GM21447 (cell line): ENCODE data around the gene ADCY9.
"Not testable (repeated sequence)": the region's sequence is repeated elsewhere in the genome, so short reads cannot be mapped to it uniquely, and the experiment has no call there.

Experiments
- ATAC-seq: cut with Tn5 transposase; IDR thresholded peaks from one replicate; pipeline ENCODE4 v1.9.1; 2021; ENCODE audit not compliant: unreplicated experiment

ADCY9 gene

DNA sequence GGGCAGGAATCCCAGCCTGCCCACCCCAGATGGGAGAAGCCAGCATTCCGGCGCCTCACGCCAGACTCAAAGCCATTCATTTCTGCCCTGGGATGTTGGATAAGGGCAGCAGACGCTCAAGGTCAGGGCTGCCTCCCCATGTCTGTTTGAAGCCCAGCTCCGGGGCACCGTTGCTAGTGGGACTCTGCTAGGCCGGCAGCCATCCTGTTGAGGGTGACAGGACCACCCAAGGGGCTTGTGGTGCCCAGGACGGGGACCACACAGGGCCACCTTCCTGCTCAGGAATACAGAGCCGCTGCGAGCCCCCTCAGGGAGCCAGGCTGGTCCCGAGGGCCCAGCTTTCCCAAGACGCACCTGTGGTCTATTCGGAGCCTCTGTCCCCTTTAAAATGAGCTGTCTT, 134.0 kb downstream of the ADCY9 start:
- ATAC-seq, result no peak

DNA sequence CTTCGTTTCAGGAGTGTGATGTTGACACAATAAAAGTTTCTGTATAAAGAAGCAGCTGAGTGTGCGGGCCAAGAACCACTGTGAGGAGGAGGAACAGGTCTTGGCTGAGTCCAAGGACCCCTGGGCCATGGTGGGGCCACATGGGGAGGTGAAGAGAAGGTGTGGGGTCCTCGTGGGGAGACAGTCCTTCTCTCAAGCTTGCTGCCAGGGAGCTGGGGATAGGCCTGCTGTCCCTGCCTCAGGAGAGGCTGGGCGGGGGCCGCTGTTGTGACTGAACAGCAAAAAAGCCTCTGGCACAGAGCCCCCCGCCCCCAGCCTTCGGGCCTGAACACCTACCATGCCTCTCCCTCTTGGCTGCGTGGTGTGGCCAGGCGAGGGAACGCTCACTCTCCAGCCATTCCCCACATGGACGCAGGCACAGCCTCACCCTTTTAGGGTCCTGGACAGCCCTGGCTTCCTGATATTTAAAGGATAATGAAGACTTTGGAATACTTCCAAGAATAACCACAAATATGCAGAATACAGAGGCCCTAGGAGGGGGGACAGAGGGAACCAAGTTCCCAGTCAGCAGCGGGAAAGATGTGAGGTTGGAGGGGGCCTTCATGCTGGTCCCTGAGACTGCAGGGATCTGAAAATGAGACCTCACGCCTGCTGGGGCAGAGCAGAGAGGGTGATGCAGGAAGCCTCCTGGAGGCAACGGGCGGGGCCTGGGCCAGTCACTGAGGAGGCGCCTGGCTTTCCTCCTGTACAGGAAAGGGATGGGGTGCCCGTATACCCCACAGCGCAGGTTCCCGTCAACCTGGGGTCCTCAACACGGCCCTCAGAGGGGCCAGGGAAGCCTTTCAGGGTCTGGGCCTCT, 135.8 kb downstream of the ADCY9 start:
- no peak for ATAC-seq

DNA sequence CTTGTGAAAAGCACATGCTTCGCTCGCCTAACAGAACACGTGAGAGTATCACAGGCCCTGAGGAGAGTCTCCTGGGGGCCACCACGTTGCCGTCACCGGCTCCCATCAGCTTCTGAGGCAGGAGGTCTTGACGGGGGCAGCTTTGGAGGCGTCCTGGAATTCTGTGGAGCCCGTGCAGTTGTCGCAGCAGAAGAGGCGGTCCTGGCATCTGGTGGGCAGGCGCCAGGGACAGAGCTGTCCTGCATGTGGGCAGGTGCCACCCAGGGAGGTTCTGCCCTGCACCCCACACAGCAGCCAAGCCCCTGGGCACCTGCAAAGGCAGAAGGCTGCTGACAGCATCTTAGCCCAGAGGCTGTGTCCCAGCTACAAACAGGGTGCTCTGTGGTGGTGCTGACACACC, 136.7 kb downstream of the ADCY9 start:
- ATAC-seq, result no peak

DNA sequence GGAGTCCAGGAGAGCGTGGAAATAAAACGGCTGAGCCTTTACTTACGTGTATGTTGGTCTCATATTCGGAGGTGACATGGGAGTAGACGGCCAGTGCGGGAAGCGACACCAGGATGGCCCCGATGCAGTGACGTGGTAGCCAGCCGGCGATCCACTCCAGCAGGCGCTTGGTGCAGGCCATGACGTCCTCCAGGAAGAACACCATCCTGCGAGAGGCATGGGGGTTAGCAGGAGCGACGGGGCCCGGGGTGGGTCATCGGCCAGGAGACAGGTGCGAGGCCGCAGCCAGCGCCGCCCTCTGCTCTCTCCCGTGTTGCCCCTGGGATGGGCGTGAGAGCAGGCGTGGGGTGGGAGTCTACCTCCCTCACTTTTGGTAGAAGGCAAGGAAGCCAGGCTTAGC, 137.2 kb downstream of the ADCY9 start:
- no peak for ATAC-seq

DNA sequence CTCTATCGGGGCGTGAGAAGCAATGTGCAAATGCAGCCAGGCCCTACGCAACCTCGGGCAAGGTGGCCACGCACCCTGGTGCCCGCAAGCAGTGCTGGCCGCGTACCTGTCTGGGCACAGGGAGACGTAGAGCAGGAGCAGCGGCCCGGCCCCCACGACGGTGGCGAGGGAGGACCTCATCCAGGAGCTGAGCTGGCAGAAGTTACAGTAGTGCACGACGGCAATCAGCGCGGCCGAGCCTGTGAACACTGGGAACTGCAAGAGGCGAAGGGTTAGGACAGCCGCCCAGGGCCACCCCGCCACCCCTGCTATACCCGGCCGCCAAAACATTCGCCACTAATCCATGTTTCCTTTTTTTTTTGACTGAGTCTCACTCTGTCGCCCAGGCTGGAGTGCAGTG, 138.9 kb downstream of the ADCY9 start:
- ATAC-seq, result no peak

DNA sequence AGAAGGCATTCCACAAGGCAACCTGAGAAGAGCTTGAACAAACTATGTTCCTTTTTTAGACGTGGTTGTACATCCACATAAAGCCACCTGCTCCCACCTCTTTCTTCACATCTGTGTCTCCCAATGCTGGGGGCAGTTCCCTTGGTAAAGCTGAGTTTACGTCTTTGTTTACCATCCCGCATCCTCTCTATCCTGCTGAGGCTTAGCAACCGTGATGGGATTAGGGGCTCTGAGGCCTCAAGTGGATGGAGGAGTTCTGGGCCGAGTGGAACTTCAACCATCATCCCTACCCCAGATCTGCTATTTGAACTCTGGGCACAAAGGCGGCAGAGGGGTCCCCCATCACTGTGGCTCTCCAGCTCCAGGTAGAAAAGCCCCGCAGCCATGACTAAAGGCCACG, 141.5 kb downstream of the ADCY9 start:
- no peak for ATAC-seq

DNA sequence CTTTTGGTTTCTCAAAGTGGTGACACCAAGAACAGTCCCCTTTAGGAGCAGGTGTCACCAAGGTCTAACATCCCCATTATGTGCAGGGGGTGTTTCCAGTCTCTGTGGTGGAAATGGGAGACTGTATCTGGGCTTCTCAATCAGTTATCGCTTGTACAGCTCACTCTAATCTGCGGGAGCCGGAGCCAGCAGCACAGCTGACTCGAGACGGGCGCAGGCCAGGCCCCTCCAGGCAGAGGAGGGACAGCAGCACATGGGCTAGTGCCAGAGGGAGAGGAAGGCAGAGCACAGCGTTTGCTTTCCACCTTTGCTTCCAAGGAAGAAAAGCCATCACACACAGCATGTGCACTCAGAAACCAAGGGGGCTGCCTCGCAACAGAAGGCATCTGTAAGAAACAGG, 144.5 kb downstream of the ADCY9 start:
- ATAC-seq, result no peak

DNA sequence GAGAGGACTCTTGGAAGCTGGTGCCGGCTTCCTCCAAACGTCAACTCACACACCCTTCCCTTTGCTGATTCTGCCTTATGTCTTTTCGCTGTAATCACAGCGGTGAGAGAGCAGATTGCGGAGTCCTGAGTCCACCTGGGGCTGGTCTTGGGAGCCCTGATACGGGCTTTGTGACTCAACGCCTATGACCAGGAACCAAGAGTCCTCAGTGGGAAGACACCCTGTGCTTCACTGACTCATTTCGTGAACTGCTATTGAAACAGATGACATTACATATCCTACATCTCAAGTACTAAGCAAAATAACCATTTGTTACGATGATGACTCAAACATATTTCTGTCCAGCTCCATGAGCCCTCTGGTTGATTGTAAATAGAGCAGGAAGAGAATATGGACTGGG, 145.0 kb downstream of the ADCY9 start:
- no peak for ATAC-seq

DNA sequence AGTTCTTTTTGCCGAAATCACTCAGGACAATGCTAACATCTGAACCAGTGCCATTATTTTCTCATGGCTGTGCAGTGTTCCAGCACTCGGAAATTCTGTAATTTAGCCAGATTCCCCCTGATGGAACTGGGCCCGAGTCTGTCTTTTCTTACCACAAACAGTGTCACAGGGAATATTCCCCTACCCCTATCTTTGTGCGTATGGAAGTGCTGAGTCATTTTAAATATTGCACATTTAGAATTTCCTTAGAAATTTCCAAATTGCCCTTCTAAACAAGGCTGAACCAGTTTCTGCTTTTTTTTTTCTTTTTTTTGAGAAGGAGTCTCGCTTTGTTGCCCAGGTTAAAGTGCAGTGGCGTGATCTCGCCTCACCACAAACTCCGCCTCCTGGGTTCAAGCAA, 147.7 kb downstream of the ADCY9 start:
- no peak for ATAC-seq

DNA sequence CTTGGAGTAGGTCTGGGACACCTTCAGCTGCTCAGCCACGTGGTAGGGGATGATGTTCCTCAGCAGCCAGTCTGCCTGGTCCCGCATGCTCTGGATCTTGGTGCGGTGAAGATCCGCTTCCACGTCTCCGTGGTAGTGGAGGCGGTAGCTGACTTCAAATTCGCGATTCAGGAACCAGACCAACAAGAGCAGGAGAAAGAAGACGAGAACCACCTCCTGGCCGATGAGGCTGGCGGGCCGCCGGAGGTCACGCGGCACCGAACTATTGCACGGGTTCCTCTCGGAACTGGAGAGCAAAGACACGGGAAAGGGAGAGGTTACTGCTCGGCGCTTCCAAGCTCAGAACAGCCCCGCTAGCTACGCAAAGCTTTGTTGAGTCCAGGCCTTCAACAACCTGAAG, 149.6 kb downstream of the ADCY9 start:
- no peak for ATAC-seq

DNA sequence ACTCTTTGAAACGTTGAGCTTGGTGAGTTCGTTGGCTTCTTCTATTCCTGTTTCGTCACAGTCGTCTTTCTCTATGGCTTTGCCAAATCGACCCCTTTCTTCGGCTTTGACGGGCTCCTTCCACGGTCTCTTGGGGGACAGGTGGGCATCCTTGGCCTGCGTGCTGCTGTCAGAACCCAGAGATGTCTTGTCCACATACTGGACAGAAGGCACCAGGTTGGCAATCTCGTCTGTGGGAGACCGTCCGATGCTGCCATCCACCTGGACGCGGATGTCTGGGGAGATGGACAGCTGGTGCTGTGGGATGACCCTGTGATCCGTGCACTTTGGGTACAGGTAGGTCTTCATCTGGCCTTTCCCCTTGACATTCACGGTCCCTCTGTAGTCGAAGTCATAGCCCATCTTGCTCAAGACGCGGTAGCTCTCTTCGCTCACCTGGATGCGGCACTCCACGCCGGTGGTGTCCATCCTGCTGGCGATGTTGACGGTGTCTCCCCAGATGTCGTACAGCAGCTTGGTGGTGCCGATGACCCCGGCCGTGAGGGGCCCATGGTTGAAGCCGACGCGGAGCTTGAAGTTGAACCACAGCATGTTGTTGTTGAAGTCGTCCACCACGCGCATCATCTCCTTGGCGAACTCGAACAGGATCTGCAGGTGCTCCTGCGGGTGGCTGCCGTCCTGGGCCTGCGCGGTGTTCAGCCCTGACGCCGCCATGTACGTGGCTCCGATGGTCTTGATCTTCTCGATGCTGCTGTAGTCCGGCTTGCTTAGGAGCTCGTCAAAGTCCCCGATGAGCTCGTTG, 150.3 kb downstream of the ADCY9 start:
- no peak for ATAC-seq

DNA sequence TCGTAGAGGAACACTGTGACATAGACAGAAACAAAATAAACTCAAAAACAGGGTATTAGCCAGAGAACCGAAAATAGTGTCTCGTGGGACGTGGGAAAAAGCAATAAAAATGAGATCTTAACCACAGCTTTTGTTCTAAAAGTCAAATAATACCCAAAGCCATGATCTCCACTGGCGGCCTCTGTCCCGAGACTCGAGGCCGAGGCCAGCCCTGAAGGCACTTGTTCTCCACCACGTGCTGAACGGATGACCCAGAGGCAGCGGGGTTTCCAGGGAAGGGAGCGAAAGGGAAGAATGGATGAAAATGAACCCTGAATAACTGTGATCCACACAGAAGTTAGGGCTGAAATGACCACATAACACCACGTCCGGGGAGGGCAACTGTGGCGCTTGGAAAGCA, 150.9 kb downstream of the ADCY9 start:
- no peak for ATAC-seq

DNA sequence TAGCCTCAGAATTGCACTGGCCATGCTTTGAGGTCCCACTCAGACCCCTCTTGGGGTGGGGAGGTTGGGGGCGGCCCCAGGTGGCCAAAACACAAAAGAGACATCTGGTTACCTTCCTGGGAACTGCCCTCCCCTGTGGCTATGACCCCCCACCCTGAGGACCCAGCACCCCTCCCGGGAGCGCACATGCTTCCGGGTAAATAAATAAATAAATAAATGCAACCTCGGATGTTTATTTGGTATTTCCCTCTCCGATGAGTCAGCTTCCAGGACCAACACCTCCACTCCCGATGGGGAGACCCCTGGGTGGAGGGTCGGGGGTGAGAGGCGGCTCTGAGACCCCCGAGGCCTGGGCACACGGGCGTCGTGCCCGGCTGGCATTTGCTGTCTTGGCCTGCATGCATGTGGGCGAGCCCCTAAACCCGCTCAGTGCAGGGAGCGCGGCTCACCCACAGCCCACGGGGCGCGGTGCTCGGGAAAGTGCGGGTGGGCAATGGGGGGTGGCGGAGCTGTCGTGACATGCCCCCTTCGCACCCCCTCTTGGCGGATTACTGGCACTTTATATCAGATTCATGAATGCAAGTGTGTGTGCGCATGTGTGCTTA, 151.5 kb downstream of the ADCY9 start:
- no peak for ATAC-seq

DNA sequence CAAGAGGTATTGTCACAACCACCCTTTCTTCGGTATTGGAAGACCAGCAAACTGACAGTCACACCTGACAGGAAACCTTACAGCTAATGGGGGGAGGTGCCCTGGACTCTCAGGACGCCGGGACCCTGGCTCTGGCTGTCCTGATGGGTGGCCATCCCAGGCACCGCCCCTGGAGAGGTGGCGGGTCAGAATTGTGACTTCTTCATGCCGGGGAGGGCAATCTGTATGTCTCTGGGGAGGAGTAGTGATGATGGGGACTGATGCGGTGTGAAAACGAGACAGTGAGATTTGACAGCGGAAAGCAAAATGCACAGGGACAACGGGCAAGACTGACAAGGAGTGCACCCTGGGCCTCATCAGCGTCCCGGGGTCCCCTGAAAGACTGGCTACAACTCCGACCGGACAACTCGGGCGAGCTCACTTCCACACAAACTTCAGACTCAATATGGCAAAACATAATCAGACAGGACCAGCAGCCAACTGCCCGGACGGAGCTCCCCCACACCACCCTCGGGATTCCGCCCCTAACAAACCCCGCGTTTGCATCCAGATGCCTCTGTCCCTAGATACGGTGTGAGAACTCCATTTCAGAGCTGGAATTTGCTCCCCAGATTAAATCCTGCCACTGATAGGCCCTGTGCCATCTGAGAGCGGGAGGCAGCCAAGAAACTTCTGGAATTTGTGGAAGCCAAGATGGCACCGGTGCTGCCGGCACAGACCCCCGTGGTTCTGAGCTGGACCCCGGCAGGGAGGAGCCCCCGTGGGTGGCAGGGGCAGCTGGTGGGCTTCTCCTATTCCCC, 152.2 kb downstream of the ADCY9 start:
- ATAC-seq, result no peak

DNA sequence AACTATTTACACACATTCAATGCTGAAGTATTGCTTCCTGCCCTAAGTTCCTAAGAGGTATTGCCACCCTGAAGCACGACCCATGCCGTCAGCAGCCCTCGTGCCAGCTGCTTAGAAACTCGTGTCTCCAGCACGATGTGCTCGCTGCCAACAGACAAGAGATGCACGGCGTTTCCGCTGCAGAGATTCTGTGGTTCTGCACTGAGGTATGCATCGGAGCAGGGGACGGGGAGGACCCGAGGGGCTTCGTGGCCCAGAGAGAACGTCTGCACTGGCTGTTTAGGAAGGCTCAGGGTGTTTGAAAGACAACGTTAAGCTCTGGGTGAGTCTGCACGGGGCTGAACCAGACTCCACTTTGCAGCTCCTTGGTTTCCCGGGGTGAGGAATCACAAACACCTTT, 153.0 kb downstream of the ADCY9 start:
- ATAC-seq, result no peak

DNA sequence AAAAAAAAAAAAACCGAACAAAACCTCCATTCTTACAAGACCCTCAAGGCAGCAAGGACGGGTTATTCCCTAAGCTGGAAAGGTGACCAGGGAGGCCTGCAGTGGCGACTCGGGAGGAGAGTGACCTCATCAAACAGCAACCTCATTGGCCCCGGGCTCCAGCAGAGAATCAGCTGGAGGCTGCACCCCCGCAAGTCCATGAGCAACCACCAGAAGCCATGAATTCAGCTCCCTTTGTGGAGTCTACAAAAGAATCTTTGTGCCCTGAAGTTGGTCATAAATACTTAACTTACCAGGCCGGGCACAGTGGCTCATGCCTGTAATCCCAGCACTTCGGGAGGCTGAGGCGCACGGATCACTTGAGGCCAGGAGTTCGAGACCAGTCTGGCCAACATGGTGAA, 154.8 kb downstream of the ADCY9 start:
- no peak for ATAC-seq

DNA sequence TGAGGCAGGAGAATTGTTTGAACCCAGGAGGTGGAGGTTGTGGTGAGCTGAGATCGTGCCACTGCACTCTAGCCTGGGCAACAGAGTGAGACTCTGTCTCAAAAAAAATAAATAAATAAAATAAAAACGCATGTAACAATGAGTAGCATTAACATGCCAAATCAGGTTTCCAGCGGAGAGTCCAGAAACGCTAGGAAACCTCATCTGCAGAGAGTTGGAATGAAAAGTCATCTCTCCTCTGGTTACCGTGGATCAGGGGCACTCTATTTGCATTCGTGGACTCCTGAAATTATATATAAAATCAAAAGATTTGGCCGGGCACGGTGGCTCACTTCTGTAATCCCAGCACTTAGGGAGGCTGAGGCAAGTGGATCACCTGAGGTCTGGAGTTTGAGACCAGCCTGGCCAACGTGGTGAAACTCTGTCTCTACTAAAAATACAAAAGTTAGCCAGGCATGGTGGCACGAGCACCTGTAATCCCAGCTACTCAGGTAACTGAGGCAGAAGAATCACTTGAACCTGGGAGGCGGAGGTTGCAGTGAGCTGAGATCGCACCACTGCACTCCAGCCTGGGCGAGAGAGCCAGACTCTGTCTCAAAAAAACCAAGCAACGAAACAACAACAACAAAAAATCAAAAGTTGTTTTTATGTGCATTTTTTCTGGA, 156.2 kb downstream of the ADCY9 start:
- ATAC-seq, result not testable (repeated sequence)

DNA sequence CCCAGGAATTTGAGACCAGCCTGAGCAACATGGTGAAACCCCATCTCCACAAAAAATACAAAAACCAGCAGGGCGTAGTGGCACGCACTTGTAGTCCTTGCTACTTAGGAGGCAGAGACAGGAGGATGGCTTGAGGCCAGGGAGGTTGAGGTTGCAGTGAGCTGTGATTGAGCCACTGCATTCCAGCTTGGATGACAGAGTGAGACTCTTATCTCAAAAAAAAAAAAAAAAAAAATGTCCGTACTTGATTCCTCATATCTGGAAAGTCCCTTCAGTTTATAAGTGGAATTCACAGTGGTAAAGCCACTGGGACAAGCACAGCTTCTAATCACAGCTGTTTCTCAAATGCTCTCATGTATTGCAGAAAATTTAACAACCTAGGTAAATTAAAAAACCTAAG, 157.1 kb downstream of the ADCY9 start:
- no peak for ATAC-seq

DNA sequence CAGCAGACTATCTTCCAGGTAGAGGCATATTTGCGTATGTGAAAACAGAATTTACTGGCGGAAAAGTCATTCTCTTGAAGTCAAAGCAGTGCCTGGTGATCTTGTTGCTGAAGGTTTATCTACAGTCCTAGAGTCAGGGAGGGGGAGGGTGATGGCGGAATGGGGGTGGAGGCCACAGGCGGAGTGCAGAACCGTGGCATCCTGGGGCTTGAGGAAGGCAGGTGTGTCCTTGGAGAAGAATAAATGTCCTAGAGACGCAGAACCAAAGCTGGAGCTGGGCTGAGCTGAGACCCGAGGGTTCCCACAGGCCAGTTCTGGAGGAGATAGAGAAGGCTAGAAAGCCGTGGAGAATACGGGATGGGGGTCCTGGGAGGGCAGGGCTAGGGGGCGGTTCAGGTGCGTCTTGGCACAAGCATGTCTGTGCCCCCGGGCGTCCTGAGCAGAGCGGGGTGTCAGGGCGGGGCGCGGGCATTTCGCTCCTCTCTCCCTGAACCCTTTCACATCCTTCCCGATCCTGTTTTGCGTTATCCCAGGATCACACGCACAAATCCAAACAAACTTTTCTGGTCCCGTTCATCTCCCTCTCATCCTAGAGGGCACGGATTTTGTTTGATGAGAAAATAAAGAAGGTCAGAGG, 158.8 kb downstream of the ADCY9 start:
- no peak for ATAC-seq

DNA sequence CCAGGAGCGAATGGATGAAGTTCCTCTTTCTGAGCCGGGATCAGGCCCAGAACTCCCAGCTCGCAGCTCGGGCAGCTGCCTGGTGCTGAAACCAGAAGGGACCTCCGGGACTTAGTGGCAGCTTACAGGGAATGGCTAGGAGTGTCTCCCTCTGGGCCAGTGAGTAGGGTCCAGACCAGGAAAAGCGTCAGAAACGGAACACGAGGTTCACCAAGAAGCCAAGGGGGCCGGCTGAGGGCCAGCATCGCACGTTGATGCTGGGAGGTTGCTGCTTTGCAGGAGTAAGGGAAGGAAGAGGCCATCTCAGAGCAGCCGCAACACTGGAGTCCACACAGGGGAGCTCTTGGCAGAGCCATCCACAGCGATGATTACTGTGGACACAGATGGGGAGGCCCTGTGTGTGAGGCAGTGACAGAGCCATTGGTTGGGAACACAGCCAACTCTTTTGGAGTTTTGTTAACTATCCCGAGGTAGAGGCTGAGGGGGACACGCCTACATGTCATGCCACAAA, 161.8 kb downstream of the ADCY9 start:
- ATAC-seq, result no peak
